Measurements from ENCODE around the gene FAM53B. TPM values are rescaled to one million over a fixed set of nuclear protein-coding genes. Genes with fewer than 3 reads are reported as not detected.

The FAM53B gene
- polyA plus RNA-seq, 3 donors, result 7.1 to 12.8 (median 9.8) TPM

DNA sequence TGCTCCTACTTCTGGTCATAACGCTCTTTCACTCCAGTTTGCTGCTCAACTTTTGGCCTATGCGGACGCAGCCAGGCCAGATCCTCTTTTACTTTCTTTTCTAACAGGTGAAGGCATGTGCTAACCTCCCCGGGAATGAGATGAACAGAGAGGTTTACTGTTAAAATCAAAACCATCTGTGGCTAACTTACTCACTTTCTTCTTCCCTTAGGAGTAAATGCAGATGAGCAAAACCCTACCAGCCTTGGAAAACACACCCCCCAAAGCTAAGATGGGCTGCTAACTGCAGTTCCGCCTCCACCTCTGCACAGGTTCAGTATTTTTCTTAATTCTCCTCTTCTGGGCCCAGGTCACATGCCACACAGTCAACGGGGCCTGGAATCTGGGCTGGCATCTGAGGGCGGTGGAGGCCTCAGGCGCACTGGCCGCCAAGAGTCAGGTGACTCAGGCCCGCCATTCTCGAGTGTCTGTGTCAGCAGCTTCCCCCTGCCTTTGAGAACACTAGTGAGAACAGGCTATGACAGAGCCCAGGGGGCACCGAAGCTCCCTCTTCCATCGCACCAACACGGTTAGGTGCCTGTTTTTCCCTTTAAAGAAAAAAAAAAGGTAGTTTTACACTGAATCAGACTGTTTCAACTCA lies 11.1 kb downstream of the FAM53B start:
- 62 to 83% (median 66%) methylated on average over 14 of the region's 14 CpGs for WGBS, 3 donors
- H3K27ac ChIP-seq (ENCODE audit: low read depth, low read length), result no peak overlapping the region

DNA sequence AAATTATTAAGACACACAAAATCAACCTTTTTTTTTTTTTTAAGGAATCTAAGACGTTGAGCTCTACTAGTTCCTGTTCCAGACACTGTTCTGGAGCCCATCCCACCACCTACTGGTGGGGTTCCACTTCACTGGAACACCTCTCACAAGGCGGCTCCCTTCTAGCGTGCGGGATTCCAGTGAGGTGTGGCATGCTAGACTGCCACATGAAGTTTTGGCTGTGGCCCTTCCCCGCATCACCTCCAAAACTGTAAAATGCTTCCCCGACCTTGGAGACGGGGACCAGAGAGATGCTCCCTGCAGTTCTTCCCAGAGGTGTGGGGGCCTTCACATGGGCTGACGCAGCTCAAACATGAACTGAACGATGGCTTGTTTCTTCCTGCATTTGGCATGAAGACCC lies 12.6 kb downstream of the FAM53B start:
- no peak overlapping the region for H3K27ac ChIP-seq (ENCODE audit: low read depth, low read length)
- 85 to 92% (median 86%) methylated on average over 9 of the region's 9 CpGs for WGBS, 3 donors

DNA sequence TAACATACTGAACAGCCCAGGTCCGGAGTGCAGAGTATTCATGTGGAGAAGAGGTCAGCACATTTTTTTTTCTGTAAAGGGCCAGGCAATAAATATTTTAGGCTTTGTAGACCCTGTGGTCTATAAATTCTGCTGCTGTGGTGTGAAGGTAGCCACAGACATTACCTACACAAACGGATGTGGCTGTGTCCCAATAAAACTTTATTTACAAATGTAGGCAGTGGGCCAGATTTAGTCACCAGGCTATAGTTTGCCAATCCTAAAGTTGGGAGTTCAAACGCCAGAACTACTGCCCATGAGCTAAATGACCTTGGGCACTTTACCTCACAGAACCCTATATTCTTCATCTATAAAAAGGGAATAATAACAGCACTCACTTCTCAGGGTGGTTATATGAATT lies 13.4 kb downstream of the FAM53B start:
- WGBS, 3 donors, result 70 to 87% (median 83%) methylated on average over 3 of the region's 3 CpGs
- no peak overlapping the region for H3K27ac ChIP-seq (ENCODE audit: low read depth, low read length)

- 40 to 83% (median 48%) methylated on average over 8 of the region's 8 CpGs for WGBS, 3 donors
These were observed 15.1 kb downstream of the FAM53B start for GRCh38 chr10:124728830-124729661.

DNA sequence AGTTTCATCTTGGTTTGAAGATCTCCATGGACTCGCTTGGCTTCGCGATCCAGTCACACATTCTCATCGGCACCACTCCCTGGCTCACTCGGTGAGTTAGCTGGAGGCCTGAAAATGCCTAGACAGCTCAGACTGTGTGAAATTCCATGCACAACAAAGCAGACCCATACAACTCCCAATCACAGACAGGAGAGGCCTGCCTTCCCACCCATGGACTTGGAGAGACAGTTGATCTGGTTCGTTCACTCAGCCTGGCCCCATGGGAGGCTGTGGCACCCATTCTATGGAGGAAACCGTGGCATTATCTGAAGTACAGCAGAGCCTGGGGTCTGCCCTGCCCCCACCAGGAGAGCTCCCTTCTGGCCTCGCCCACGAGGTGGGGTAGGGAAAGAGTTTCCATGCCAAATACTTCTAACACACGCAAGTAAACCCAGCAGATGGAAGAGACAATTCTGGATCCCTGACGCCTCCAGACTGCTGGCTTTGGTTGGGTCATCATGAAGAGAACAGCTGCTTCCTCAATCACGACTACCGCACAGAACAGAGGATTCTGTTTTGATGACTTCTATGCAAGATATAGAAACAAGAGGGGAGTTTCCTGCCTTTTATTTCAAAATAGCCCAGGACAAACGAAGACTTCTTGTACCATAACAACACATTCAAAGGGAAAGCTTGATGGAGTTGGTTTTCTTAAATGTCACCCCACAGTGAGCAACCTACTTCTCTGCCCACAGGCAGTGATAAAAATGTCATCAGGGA lies 15.9 kb downstream of the FAM53B start:
- no peak overlapping the region for H3K27ac ChIP-seq (ENCODE audit: low read depth, low read length)
- WGBS, 3 donors, result 49 to 78% (median 52%) methylated on average over 14 of the region's 14 CpGs

More at GRCh38 chr10:124728830-124729661, 15.1 kb downstream of the FAM53B start:
- H3K27ac ChIP-seq (ENCODE audit: low read depth, low read length), result no peak overlapping the region

GRCh38 chr10:124727361-124727960 lies 16.7 kb downstream of the FAM53B start:
- 50 to 79% (median 78%) methylated on average over 6 of the region's 6 CpGs for WGBS, 3 donors
- no peak overlapping the region for H3K27ac ChIP-seq (ENCODE audit: low read depth, low read length)

DNA sequence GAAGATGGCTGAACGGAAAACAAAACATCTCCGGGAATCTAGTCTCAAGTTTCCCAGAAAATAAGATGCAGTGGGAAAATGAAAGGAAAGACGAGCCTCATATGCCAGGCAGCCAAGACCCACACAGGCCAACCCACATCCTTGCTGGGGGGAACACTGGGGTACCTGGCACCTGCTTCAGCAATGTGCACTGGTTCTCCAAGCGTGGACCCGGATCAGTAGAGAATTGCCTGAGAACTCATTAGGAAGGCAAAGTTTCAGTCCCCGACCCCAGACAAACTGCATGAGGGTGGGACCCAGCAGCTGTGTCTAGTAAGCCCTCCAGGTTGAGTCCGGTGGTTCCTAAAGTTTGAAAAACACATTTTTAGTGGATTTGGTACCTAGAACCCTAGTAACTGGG lies 18.4 kb downstream of the FAM53B start:
- 89 to 97% (median 92%) methylated on average over 7 of the region's 7 CpGs for WGBS, 3 donors

GRCh38 chr10:124725171-124725631 lies 19.0 kb downstream of the FAM53B start:
- no peak overlapping the region for H3K27ac ChIP-seq (ENCODE audit: low read depth, low read length)
- 92% methylated on average over 9 of the region's 9 CpGs for WGBS, 3 donors

More for the DNA sequence above, 18.4 kb downstream of the FAM53B start:
- H3K27ac ChIP-seq (ENCODE audit: low read depth, low read length), result no peak overlapping the region

DNA sequence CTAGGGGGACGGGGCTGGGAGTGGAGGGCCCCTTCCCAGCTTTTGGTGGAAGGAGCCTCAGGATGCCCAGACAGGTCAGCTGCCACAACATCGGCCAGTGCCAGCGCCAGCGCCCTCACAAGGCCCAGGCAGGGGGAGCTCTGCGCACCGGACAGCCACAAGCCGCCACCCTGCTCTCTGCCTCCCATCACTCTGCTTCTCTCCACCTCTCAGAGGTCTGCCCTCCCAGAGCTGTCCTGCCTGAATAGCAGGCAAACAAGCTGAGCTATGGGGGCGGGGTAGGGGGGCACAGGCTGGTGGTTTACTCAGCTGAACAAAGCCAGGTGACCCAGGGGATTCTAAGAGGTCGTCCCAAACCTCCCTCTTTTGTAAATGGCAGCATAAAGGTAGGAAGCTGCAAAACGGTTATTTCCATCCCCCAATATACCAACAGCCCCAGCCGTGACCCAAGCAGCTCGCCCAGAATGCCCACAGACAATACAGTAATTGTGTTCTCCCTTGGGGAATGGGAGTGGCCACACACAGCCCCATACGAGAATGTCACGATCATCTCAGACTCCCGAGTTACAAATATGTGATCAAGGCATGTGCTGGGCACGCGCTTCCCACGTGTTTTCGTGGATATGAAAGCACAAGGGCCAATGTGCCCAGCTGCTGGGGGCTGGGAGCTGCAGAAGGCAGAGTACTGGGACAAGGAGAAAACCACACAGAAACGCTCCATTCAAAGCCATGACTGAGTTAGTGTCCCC lies 19.7 kb downstream of the FAM53B start:
- WGBS, 3 donors, result 71 to 78% (median 73%) methylated on average over 18 to 20 of the region's 20 CpGs
- peak overlapping the region; percentile 20 for H3K27ac ChIP-seq (ENCODE audit: low read depth, low read length)

- H3K27ac ChIP-seq (ENCODE audit: low read depth, low read length), result peak overlapping the region; percentile 20
- 43 to 74% (median 61%) methylated on average over 9 of the region's 9 CpGs for WGBS, 3 donors
These were observed 20.4 kb downstream of the FAM53B start for GRCh38 chr10:124723826-124724225.

GRCh38 chr10:124722798-124723783 lies 21.1 kb downstream of the FAM53B start:
- H3K27ac ChIP-seq (ENCODE audit: low read depth, low read length), result peak overlapping the region; percentile 20
- 27 to 66% (median 28%) methylated on average over 8 of the region's 8 CpGs for WGBS, 3 donors

- H3K27ac ChIP-seq (ENCODE audit: low read depth, low read length), result no peak overlapping the region
- WGBS, 3 donors, result 37 to 69% (median 44%) methylated on average over 16 of the region's 16 CpGs
These were observed 22.7 kb downstream of the FAM53B start for GRCh38 chr10:124721330-124722045.

DNA sequence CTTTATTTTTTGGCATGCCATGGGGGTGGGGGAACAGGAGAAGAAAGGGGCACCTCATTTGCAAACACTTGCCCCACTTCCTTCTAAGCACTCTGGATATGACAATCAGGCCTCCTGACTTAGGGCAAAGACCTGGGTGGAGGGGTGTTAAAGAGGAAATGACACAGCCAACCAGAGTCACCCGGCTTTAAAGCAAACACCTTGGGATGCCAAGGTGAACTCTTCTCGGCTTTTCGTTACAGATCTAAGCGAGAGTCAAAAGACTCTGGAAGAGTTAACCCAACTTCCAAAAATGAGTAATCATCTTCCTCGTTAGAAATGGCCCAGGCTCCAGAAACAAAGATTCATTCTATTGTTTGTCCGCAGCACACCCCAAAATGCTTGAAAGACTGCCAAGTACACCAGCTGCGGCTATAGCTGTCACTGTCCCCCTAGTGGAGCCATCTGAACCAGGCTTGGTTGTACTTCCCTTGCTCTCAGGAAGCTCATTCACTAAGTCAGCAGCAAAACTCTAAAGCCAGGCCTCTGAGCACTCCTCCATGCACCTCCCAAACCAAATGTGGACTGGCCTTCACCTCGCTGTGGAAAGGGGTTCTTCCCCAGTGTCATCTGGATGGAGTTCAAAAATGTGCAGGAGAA lies 24.8 kb downstream of the FAM53B start:
- WGBS, 3 donors, result 20 to 57% (median 22%) methylated on average over 8 of the region's 8 CpGs
- H3K27ac ChIP-seq (ENCODE audit: low read depth, low read length), result no peak overlapping the region

DNA sequence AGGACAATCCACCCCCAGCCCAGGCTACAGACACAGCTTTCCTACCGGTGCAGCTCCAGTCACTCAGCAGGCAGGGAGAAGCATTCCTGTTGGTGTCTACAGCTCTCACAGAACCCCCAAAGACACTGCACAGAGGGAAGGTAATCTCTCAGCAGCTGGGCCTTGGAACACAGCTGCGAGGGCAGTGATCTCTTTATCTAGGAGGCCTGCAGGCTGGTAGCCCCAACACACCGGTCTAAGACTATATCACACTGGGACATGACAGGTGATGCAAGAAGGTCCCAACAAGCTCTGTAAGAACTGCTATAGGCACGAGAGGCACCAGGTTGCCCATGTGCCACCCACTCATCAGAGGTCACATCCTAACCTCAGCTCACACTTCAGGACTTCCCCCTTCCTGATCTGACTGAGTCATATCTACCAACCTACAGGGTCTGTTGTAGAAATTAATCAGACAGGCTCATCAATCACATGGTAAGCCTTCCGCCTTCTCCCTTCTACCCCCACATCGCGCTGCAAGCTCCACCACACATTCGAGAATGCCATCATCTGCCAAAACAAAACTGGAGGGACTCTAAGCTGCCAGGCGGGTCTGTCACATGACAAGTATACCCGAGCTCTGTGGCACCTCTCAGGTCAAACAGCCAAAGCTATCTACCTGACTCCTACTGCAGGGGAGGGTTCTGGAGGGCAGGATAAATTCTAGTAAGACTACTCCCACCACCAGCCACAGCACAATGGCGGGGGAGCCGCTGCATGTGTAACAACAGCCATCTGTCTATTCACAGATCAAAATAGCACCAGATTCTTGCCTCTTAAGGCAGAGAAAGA lies 26.1 kb downstream of the FAM53B start:
- 44 to 60% (median 58%) methylated on average over 12 of the region's 12 CpGs for WGBS, 3 donors

More for the DNA sequence above, 26.1 kb downstream of the FAM53B start:
- H3K27ac ChIP-seq (ENCODE audit: low read depth, low read length), result peak overlapping the region; percentile 41

All from adipose tissue (tissue), 3 donors.